ENCODE results near the gene CNTN2.

Gene CNTN2

DNA sequence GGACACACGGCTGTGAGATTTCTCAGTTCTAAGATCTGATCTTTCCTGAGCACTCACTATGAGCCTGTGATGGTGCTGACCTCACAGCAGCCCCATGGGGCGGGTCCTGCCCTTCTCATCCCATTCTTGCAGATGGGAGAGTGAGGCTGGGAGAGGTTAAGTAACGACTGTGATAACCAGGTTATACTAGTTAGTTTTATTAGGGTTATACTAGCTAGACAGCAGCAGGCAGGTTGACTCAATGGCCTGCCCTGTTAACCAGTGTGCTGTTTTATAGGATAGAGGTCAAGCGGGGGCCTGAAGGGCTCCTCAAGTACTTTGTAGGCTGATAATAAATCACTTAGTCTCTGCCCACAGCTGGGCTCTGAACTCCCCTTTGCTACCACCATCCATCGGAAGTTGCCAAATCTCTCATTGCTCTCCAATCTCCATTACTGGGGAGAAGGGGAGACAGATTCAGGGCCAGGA lies 4.8 kb downstream of the CNTN2 start:
- H3K27ac ChIP-seq = no peak overlapping the region
- TF ChIP-seq CTCF (conservative IDR thresholded peaks at IDR 0.05) = no peak

DNA sequence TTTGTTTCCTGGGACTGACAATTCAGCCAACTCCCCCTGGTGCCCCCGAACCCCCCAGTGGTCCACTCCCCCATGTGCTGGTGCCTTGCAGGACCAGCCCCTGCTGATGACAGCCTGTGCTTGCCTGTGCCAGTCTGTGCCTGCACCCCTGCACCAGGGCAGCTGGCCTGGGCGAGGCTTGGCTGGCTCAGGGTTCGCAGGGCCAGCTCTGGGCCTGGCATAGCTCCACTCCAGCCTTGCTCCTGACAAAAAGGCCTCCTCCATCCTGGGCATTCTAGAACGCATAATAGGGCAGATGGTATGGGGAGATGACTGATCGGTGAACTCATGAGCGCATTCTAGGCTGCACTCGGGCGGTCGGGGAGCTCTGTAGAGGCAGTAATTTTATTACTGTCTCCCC lies 5.4 kb downstream of the CNTN2 start:
- H3K27ac ChIP-seq = no peak overlapping the region
- no peak for TF ChIP-seq CTCF (conservative IDR thresholded peaks at IDR 0.05)

GRCh38 chr1:205049479-205049878 lies 6.5 kb downstream of the CNTN2 start:
- TF ChIP-seq CTCF (conservative IDR thresholded peaks at IDR 0.05) = no peak
- no peak overlapping the region for H3K27ac ChIP-seq

GRCh38 chr1:205052690-205053089 lies 9.7 kb downstream of the CNTN2 start:
- TF ChIP-seq CTCF (conservative IDR thresholded peaks at IDR 0.05) = no peak
- no peak overlapping the region for H3K27ac ChIP-seq

- no peak for TF ChIP-seq CTCF (conservative IDR thresholded peaks at IDR 0.05)
- no peak overlapping the region for H3K27ac ChIP-seq
Observed at GRCh38 chr1:205053296-205053695, 10.3 kb downstream of the CNTN2 start.

- TF ChIP-seq CTCF (conservative IDR thresholded peaks at IDR 0.05) = no peak
- no peak overlapping the region for H3K27ac ChIP-seq
Observed at GRCh38 chr1:205054013-205054412, 11.0 kb downstream of the CNTN2 start.

- no peak overlapping the region for H3K27ac ChIP-seq
- no peak for TF ChIP-seq CTCF (conservative IDR thresholded peaks at IDR 0.05)
Observed at GRCh38 chr1:205056188-205056611, 13.2 kb downstream of the CNTN2 start.

Measured in VCaP (cell line).